Lower lobe of right lung (tissue), 2 donors: ENCODE data around the gene IFT22. TPM values are rescaled to one million over a fixed set of nuclear protein-coding genes. Genes with fewer than 3 reads are reported as not detected.
A peak's percentile ranks its signal among the peaks of the same experiment; 100 is the strongest.
"Not testable (repeated sequence)": the region's sequence is repeated elsewhere in the genome, so short reads cannot be mapped to it uniquely, and the experiment has no call there.

Source experiments
- ATAC-seq, 2 donors: fragments of 200-7000 bp; cut with Tn5 transposase; one replicate each; pipeline ENCODE4 v1.9.1; 2020 to 2022; ENCODE audit warnings: mild to moderate bottlenecking in 2 of 2, moderate library complexity in 2 of 2
- DNase-seq: peaks from one replicate; pipeline ENCODE4 v3.0.0-alpha.2; 2020
- H3K27ac ChIP-seq: fragments of 200-600 bp; one replicate; pipeline ENCODE4 v1.8.0; 2022
- H3K27me3 ChIP-seq: fragments of 200-600 bp; one replicate; pipeline ENCODE4 v1.8.0; 2022; ENCODE audit warnings: low read depth
- H3K36me3 ChIP-seq: fragments of 200-600 bp; one replicate; pipeline ENCODE4 v1.8.0; 2022; ENCODE audit warnings: mild to moderate bottlenecking
- H3K4me1 ChIP-seq: fragments of 200-600 bp; one replicate; pipeline ENCODE4 v1.8.0; 2022
- H3K4me3 ChIP-seq: fragments of 200-600 bp; one replicate; pipeline ENCODE4 v1.8.0; 2022; ENCODE audit warnings: mild to moderate bottlenecking
- H3K9me3 ChIP-seq: fragments of 200-600 bp; one replicate; pipeline ENCODE4 v1.8.0; 2022
- intact Hi-C: fragments of 100-400 bp; cut with DNase I; formaldehyde crosslinking; loops from one replicate; pipeline ENCODE4 v1.11.0; 2022
- total RNA-seq: library from RNA; stranded (reverse); fragmentation: NEBNext Ultra II Directional; extraction: Animal tissue kit (Norgen Biotek cat#: 25700); gene quantifications from one replicate; pipeline ENCODE4 v1.2.1, GENCODE V29; 2021
- TF ChIP-seq, protein P1 (sequence below): fragments of 200-600 bp; IDR thresholded peaks from one replicate; pipeline ENCODE4 v1.8.0; 2022; ENCODE audit warnings: antibody characterized with exemption, mild to moderate bottlenecking
- donor health status: DM: no; HTN: yes; CAD: no; lungs with severe emphysema.

Gene IFT22
- total RNA-seq, 1 donor from 2014 or later = 19.4 TPM

GRCh38 chr7:101287032-101287431, 34.6 kb downstream of the IFT22 start:
- DNase-seq = peak; percentile 72
- Histone ChIP-seq H3K27me3 (peaks cover 11% of the 10 kb centered on the region), H3K4me3 (no peak overlapping the region), H3K9me3 (no peaks in the 10 kb centered on the region), H3K36me3 (no peaks in the 10 kb centered on the region), H3K4me1 (peaks cover 6% of the 10 kb centered on the region), H3K27ac (no peak overlapping the region)
- intact Hi-C loops = no loop called here
- ATAC-seq = peak; percentile 31 to 70
- TF ChIP-seq, protein P1, sequence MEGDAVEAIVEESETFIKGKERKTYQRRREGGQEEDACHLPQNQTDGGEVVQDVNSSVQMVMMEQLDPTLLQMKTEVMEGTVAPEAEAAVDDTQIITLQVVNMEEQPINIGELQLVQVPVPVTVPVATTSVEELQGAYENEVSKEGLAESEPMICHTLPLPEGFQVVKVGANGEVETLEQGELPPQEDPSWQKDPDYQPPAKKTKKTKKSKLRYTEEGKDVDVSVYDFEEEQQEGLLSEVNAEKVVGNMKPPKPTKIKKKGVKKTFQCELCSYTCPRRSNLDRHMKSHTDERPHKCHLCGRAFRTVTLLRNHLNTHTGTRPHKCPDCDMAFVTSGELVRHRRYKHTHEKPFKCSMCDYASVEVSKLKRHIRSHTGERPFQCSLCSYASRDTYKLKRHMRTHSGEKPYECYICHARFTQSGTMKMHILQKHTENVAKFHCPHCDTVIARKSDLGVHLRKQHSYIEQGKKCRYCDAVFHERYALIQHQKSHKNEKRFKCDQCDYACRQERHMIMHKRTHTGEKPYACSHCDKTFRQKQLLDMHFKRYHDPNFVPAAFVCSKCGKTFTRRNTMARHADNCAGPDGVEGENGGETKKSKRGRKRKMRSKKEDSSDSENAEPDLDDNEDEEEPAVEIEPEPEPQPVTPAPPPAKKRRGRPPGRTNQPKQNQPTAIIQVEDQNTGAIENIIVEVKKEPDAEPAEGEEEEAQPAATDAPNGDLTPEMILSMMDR = no peak

DNA sequence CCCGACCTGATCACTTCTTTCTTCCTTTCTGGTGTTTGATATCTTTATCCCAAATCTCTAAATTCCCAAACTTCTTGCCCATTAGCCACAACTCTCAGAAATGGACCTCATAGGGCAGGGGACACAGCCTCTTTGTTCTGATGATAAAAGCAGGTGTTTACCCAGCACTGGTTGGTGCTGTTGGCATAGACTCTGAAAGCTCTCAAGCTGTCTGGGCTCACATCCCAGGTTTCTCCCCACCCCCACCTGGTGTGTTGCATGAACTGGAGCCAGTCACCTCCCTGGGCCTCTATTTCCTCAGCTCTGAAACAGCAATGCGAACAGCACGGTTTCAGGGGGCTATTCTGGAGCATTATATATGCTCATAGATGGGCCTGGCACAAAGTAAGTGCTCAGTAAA, 35.7 kb downstream of the IFT22 start:
- H3K27me3 ChIP-seq, H3K4me3 ChIP-seq, H3K36me3 ChIP-seq, H3K9me3 ChIP-seq, H3K4me1 ChIP-seq, H3K27ac ChIP-seq, intact Hi-C loops: not testable (repeated sequence)
- DNase-seq (peak; percentile 74), ATAC-seq (peak; percentile 65 to 73)

DNA sequence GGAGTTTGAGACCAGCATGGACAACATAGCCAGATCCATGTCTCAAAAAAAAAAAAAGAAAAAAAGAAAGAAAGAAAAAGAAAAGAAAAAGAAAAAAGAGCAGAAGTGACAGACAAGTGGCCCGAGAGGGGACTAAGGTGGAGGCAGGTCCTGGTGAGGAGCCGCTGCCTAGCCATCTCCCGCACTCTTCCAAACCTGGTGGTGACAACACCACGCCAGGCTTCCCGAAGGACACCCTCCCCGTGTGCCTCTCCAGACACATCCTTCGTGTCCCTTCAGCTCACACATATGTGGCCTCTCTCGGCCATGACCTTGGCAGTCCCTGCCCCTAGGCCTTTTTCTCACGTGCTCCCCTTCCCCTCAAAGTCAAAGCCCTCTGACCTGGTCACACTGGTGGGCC, 36.4 kb downstream of the IFT22 start:
- no peaks in the 10 kb centered on the region for H3K9me3 ChIP-seq
- ATAC-seq (no peak), DNase-seq (peak; percentile 35)
- no peak overlapping the region for H3K27ac ChIP-seq
- no peaks in the 10 kb centered on the region for H3K36me3 ChIP-seq
- H3K27me3 ChIP-seq = peaks cover under 1% of the 10 kb centered on the region
- peaks cover 6% of the 10 kb centered on the region for H3K4me1 ChIP-seq
- no peak overlapping the region for H3K4me3 ChIP-seq
- intact Hi-C loops = no loop called here
- TF ChIP-seq, protein P1 = no peak

DNA sequence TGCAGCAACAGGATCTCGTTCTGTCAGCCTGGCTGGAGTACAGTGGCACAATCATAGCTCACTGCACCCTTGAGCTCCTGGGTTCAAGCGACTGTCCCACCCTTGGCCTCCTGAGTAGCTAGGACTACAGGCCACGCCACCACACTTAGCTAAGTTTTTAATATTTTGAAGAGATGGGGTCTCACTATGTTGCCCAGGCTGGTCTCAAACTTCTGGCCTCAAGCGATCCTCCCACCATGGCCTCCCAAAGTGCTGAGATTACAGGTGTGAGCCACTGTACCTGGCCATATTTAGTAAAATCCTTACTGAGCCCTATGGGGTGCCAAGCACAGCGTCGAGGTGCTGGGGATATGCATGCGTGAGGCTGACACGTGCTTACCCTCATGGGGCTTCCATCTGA, 40.7 kb downstream of the IFT22 start:
- intact Hi-C loops, H3K4me1 ChIP-seq, H3K27ac ChIP-seq, ATAC-seq, H3K4me3 ChIP-seq, H3K36me3 ChIP-seq, DNase-seq, H3K9me3 ChIP-seq: not testable (repeated sequence)
- H3K27me3 ChIP-seq = peaks cover 12% of the 10 kb centered on the region

- Histone ChIP-seq H3K9me3 (no peaks in the 10 kb centered on the region), H3K36me3 (no peaks in the 10 kb centered on the region), H3K4me3 (no peak overlapping the region), H3K27ac (no peak overlapping the region), H3K27me3 (peaks cover 12% of the 10 kb centered on the region), H3K4me1 (peaks cover 6% of the 10 kb centered on the region)
- intact Hi-C loops = no loop called here
- TF ChIP-seq, protein P1 = no peak
- ATAC-seq (no peak), DNase-seq (no peak)
Measured at GRCh38 chr7:101278461-101279292, 42.9 kb downstream of the IFT22 start.

DNA sequence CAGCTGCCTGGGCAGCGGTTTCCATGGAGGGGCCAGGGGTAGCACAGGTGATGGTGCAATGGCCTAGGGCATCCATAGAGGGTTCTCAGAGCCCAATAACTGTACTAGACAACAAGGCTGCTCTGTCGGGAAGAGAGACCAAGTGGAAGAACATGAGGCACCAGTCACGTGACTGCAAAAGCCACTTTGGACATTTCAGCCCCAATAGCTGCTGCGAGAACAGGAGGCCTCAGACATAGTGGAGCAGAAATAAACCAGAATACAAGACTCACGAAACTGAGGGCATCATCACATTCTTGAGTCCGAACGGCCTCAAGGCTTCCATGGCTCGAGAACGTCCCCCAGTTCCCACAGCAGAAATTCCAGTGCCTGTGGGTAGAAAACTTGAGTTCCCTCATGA, 44.5 kb downstream of the IFT22 start:
- TF ChIP-seq, protein P1 = no peak
- Histone ChIP-seq H3K4me3 (no peak overlapping the region), H3K27me3 (peaks cover 12% of the 10 kb centered on the region), H3K9me3 (no peaks in the 10 kb centered on the region), H3K27ac (no peak overlapping the region), H3K4me1 (no peaks in the 10 kb centered on the region), H3K36me3 (no peaks in the 10 kb centered on the region)
- DNase-seq (no peak), ATAC-seq (no peak)
- intact Hi-C loops = no loop called here
